HepG2 (cell line): ENCODE results near the gene NEK6. TPM values are rescaled to one million over a fixed set of nuclear protein-coding genes. Genes with fewer than 3 reads are reported as not detected.

ENCODE experiments used
- BHLHE40 ChIP-seq: IDR thresholded peaks from 2 replicates; pipeline ENCODE4 v1.6.1; 2011; ENCODE audit warnings: low read length, improper control_type of control experiment
- CCDC6 ChIP-seq: sonication (generic); formaldehyde crosslinking; IDR thresholded peaks from 2 replicates; pipeline ENCODE4 v1.8.1; 2022; ENCODE audit warnings: mild to moderate bottlenecking, missing genetic modification reagents, moderate library complexity
- CENPX ChIP-seq: sonication (generic); formaldehyde crosslinking; IDR thresholded peaks from 2 replicates; pipeline ENCODE4 v1.9.0; 2021; ENCODE audit warnings: mild to moderate bottlenecking, missing genetic modification reagents, moderate library complexity
- CHD2 ChIP-seq: IDR thresholded peaks from 2 replicates; pipeline ENCODE4 v1.6.1; 2011; ENCODE audit warnings: low read depth, low read length, improper control_type of control experiment
- FIP1L1 ChIP-seq: fragments of 200-400 bp; formaldehyde crosslinking; IDR thresholded peaks from 2 replicates; pipeline ENCODE4 v1.6.1; 2018; ENCODE audit warnings: low read depth, mild to moderate bottlenecking, low read length, moderate library complexity, borderline replicate concordance; ENCODE audit not compliant: insufficient read depth
- HOXA9 ChIP-seq: sonication (generic); formaldehyde crosslinking; IDR thresholded peaks from 2 replicates; pipeline ENCODE4 v1.8.1; 2022; ENCODE audit warnings: missing genetic modification reagents, mild to moderate bottlenecking, moderate library complexity, borderline replicate concordance
- SYNCRIP ChIP-seq: fragments of 200-400 bp; formaldehyde crosslinking; IDR thresholded peaks from 2 replicates; pipeline ENCODE4 v1.6.1; 2018; ENCODE audit warnings: mild to moderate bottlenecking, low read depth, low read length; ENCODE audit not compliant: insufficient read depth
- ZBTB42 ChIP-seq: sonication (generic); formaldehyde crosslinking; IDR thresholded peaks from 2 replicates; pipeline ENCODE4 v1.5.0; 2020; ENCODE audit warnings: mild to moderate bottlenecking, missing genetic modification reagents
- ZBTB7B ChIP-seq: sonication (generic); formaldehyde crosslinking; IDR thresholded peaks from 2 replicates; pipeline ENCODE4 v1.4.0; 2020; ENCODE audit warnings: missing genetic modification reagents
- ZNF263 ChIP-seq: sonication (generic); formaldehyde crosslinking; IDR thresholded peaks from 2 replicates; pipeline ENCODE4 v1.4.0; 2020; ENCODE audit warnings: missing genetic modification reagents
- polyA plus RNA-seq, 8 experiments: library from polyadenylated mRNA; depleted of rRNA in 3 of 8; stranded (reverse) in 7 of 8; unstranded in 1 of 8; fragments of >200 nt; fragmentation: Illumina TruSeq in 4 of 8; extraction: Trizol in 4 of 8; gene quantifications; 2 replicates each; pipeline versions ENCODE4 v1.2.1 to v1.2.3, GENCODE V29; 2011 to 2016; ENCODE audit warnings: low read depth in 4 of 8, missing spikeins in 1 of 8, mixed read lengths in 1 of 8; ENCODE audit not compliant: insufficient read depth in 1 of 8
- total RNA-seq, 5 experiments: library from RNA; depleted of rRNA; stranded (reverse); fragments of >200 nt; fragmentation: Illumina TruSeq; extraction: Trizol; gene quantifications; 2 replicates each; pipeline ENCODE4 v1.2.3, GENCODE V29; 2016; ENCODE audit warnings: low read depth in 1 of 5
- TF ChIP-seq, protein P1 (sequence below): sonication (generic); formaldehyde crosslinking; IDR thresholded peaks from 2 replicates; pipeline ENCODE4 v1.5.1; 2020; ENCODE audit warnings: mild to moderate bottlenecking, missing genetic modification reagents, moderate library complexity
- TF ChIP-seq, protein P2 (sequence below): sonication (generic); formaldehyde crosslinking; IDR thresholded peaks from 2 replicates; pipeline ENCODE4 v1.8.0; 2022; ENCODE audit warnings: mild to moderate bottlenecking, missing genetic modification reagents, borderline replicate concordance
- TF ChIP-seq, protein P3 (sequence below): sonication (generic); formaldehyde crosslinking; IDR thresholded peaks from 2 replicates; pipeline ENCODE4 v1.9.0; 2022; ENCODE audit warnings: missing genetic modification reagents, mild to moderate bottlenecking, borderline replicate concordance
- TF ChIP-seq, protein P4 (sequence below): fragments of 450-650 bp; IDR thresholded peaks from 2 replicates; pipeline ENCODE4 v1.6.1; 2016
- TF ChIP-seq, protein P5 (sequence below): sonication (generic); formaldehyde crosslinking; conservative IDR thresholded peaks from 2 replicates; pipeline ENCODE4 v1.8.0; 2022; ENCODE audit warnings: low read depth, missing genetic modification reagents
- TF ChIP-seq, protein P6 (sequence below): IDR thresholded peaks from 2 replicates; pipeline ENCODE4 v1.6.1; 2016; ENCODE audit warnings: missing biosample characterization, missing genetic modification reagents, low read depth

Gene NEK6
- total and polyA plus RNA-seq, 2 of the 13 experiments (the other 11 are each of a cell fraction or from before 2014, with no cell fraction given), result 30.4 to 119 TPM

DNA sequence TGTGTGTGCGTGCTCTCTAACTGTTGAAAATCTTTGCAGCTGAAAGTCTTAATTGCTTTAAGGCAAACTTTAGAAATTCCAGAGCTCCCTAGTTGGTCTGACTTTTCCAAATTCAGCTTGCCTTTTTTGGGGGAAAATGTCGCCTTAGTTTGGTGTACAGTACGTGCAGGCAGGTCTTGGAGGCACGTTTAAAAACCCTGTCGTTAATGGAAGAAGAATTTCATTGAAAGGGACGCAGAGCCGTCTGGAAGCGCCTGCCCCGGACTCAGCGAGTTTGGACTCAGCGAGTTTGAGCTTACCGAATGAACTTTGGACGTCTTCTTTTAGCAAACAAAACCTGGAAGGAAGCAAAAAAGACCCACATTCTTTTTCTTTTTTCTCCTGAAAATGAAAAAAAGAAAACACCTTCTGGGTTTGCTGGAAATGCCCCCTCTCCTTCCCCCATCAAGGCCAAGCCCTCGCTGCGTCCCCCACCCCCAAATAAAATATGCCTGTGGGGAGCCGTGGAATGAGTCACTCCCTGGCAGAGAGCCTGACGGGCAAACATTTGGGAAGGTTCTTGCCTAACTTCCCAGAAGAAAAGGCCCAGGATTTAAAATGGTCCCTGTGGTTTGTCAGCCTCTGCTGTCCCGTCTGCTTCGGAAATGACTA lies 1.5 kb downstream of the NEK6 start (continued):
- TF ChIP-seq, protein P1, sequence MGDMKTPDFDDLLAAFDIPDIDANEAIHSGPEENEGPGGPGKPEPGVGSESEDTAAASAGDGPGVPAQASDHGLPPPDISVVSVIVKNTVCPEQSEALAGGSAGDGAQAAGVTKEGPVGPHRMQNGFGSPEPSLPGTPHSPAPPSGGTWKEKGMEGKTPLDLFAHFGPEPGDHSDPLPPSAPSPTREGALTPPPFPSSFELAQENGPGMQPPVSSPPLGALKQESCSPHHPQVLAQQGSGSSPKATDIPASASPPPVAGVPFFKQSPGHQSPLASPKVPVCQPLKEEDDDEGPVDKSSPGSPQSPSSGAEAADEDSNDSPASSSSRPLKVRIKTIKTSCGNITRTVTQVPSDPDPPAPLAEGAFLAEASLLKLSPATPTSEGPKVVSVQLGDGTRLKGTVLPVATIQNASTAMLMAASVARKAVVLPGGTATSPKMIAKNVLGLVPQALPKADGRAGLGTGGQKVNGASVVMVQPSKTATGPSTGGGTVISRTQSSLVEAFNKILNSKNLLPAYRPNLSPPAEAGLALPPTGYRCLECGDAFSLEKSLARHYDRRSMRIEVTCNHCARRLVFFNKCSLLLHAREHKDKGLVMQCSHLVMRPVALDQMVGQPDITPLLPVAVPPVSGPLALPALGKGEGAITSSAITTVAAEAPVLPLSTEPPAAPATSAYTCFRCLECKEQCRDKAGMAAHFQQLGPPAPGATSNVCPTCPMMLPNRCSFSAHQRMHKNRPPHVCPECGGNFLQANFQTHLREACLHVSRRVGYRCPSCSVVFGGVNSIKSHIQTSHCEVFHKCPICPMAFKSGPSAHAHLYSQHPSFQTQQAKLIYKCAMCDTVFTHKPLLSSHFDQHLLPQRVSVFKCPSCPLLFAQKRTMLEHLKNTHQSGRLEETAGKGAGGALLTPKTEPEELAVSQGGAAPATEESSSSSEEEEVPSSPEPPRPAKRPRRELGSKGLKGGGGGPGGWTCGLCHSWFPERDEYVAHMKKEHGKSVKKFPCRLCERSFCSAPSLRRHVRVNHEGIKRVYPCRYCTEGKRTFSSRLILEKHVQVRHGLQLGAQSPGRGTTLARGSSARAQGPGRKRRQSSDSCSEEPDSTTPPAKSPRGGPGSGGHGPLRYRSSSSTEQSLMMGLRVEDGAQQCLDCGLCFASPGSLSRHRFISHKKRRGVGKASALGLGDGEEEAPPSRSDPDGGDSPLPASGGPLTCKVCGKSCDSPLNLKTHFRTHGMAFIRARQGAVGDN (CRISPR knock-in tag), result no peak; the same call in 1 of the 2 replicates
- no peak for TF ChIP-seq ZBTB7B (CRISPR knock-in tag)
- TF ChIP-seq, protein P2, sequence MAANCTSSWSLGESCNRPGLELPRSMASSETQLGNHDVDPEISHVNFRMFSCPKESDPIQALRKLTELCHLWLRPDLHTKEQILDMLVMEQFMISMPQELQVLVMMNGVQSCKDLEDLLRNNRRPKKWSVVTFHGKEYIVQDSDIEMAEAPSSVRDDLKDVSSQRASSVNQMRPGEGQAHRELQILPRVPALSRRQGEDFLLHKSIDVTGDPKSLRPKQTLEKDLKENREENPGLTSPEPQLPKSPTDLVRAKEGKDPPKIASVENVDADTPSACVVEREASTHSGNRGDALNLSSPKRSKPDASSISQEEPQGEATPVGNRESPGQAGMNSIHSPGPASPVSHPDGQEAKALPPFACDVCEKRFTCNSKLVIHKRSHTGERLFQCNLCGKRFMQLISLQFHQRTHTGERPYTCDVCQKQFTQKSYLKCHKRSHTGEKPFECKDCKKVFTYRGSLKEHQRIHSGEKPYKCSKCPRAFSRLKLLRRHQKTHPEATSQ (CRISPR knock-in tag), result no peak
- TF ChIP-seq, protein P3, sequence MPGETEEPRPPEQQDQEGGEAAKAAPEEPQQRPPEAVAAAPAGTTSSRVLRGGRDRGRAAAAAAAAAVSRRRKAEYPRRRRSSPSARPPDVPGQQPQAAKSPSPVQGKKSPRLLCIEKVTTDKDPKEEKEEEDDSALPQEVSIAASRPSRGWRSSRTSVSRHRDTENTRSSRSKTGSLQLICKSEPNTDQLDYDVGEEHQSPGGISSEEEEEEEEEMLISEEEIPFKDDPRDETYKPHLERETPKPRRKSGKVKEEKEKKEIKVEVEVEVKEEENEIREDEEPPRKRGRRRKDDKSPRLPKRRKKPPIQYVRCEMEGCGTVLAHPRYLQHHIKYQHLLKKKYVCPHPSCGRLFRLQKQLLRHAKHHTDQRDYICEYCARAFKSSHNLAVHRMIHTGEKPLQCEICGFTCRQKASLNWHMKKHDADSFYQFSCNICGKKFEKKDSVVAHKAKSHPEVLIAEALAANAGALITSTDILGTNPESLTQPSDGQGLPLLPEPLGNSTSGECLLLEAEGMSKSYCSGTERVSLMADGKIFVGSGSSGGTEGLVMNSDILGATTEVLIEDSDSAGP (CRISPR knock-in tag), result no peak; the same call in 1 of the 2 replicates
- TF ChIP-seq, protein P4, sequence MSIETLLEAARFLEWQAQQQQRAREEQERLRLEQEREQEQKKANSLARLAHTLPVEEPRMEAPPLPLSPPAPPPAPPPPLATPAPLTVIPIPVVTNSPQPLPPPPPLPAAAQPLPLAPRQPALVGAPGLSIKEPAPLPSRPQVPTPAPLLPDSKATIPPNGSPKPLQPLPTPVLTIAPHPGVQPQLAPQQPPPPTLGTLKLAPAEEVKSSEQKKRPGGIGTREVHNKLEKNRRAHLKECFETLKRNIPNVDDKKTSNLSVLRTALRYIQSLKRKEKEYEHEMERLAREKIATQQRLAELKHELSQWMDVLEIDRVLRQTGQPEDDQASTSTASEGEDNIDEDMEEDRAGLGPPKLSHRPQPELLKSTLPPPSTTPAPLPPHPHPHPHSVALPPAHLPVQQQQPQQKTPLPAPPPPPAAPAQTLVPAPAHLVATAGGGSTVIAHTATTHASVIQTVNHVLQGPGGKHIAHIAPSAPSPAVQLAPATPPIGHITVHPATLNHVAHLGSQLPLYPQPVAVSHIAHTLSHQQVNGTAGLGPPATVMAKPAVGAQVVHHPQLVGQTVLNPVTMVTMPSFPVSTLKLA, result no peak
- no peak for TF ChIP-seq SYNCRIP
- TF ChIP-seq FIP1L1, result no peak
- TF ChIP-seq CENPX (CRISPR knock-in tag), result no peak
- TF ChIP-seq, protein P5, sequence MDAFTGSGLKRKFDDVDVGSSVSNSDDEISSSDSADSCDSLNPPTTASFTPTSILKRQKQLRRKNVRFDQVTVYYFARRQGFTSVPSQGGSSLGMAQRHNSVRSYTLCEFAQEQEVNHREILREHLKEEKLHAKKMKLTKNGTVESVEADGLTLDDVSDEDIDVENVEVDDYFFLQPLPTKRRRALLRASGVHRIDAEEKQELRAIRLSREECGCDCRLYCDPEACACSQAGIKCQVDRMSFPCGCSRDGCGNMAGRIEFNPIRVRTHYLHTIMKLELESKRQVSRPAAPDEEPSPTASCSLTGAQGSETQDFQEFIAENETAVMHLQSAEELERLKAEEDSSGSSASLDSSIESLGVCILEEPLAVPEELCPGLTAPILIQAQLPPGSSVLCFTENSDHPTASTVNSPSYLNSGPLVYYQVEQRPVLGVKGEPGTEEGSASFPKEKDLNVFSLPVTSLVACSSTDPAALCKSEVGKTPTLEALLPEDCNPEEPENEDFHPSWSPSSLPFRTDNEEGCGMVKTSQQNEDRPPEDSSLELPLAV (CRISPR knock-in tag), result no peak
- TF ChIP-seq CCDC6, result no peak
- no peak for TF ChIP-seq CHD2
- no peak for TF ChIP-seq ZNF263 (CRISPR knock-in tag)
- no peak for TF ChIP-seq BHLHE40
- TF ChIP-seq HOXA9 (CRISPR knock-in tag), result no peak
- TF ChIP-seq, protein P6, sequence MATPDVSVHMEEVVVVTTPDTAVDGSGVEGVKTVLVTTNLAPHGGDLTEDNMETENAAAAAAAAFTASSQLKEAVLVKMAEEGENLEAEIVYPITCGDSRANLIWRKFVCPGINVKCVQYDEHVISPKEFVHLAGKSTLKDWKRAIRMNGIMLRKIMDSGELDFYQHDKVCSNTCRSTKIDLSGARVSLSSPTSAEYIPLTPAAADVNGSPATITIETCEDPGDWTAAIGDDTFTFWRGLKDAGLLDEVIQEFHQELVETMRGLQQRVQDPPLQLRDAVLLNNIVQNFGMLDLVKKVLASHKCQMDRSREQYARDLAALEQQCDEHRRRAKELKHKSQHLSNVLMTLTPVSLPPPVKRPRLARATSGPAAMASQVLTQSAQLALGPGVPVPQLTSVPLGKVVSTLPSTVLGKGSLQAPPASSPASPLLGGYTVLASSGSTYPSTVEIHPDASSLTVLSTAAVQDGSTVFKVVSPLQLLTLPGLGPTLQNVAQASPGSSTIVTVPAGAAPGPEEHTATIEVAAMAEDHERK (CRISPR knock-in tag), result no peak
- no peak for TF ChIP-seq ZBTB42 (CRISPR knock-in tag)
